Measurements from ENCODE around the gene SPATS2. TPM values are rescaled to one million over a fixed set of nuclear protein-coding genes. Genes with fewer than 3 reads are reported as not detected.

SPATS2 gene
- polyA plus RNA-seq, 1 experiment: 100 TPM

DNA sequence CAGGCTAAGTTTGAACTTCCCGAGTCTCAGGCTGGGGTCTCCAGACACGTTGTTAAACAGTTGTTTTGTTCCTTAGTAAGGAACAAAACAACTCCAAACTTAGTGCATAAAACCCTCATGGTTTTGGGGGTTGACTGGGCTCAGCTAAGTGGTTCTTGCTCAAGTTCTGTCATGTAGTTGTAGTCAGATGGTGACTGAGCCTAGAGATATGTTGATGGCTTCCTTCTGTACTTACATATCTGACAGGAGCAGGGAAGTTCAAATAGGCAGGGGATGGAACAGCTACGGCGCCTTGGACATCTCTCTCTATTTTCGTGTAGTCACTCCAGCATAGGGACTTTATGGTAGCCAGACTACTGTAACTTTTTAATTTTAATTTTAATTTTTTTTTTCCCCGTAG is 45.7 kb downstream of the SPATS2 start:
- ChIA-PET POLR2A (interaction anchor here (0.7 to 1.0 kb wide), 2 partner anchors 46 to 71 kb away, joined by 4 to 5 read pairs; partner anchors contain the start of gene SPATS2), CTCF (no interaction called here)
- H3K27ac ChIP-seq (ENCODE audit: low read depth, low read length): no peak overlapping the region
- TF ChIP-seq, protein P1, sequence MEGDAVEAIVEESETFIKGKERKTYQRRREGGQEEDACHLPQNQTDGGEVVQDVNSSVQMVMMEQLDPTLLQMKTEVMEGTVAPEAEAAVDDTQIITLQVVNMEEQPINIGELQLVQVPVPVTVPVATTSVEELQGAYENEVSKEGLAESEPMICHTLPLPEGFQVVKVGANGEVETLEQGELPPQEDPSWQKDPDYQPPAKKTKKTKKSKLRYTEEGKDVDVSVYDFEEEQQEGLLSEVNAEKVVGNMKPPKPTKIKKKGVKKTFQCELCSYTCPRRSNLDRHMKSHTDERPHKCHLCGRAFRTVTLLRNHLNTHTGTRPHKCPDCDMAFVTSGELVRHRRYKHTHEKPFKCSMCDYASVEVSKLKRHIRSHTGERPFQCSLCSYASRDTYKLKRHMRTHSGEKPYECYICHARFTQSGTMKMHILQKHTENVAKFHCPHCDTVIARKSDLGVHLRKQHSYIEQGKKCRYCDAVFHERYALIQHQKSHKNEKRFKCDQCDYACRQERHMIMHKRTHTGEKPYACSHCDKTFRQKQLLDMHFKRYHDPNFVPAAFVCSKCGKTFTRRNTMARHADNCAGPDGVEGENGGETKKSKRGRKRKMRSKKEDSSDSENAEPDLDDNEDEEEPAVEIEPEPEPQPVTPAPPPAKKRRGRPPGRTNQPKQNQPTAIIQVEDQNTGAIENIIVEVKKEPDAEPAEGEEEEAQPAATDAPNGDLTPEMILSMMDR (IDR thresholded peaks at IDR 0.05; ENCODE audit: low read depth, low read length): no peak
- H3K9me3 ChIP-seq (ENCODE audit: control insufficient read depth, insufficient read depth, low read length): no peaks in the 10 kb centered on the region
- no peak overlapping the region for H3K4me3 ChIP-seq (ENCODE audit: low read depth, low read length)
- DNase-seq (ENCODE audit: low read depth, low spot score): no peak
- H3K27me3 ChIP-seq (ENCODE audit: control insufficient read depth, insufficient read depth, low read length): no peaks in the 10 kb centered on the region

DNA sequence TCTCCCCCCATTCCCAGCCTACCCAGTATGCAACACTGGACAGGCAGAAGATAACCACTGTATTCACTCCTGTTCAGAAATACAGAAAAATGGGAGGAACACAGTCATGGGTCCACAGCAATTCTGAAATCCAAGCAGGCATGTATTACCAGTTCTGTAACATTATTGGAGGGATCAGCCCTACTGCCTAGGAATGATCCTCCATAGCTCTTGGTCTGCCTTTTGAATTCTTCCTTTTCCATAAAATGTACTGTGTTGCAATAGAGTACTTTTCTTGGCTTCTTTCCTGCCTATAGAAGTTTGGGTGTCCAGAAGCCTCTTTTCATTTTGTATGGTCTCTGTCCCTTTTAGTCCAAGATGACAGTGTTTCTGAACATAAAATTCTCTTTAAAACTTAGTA is 46.5 kb downstream of the SPATS2 start:
- no peak for DNase-seq (ENCODE audit: low read depth, low spot score)
- POLR2A ChIA-PET: interaction anchor here (1.0 kb wide), 1 partner anchor 47 kb away, joined by 5 read pairs; the partner anchor contains the start of gene SPATS2
- H3K9me3 ChIP-seq (ENCODE audit: control insufficient read depth, insufficient read depth, low read length): no peaks in the 10 kb centered on the region
- no peak overlapping the region for H3K4me3 ChIP-seq (ENCODE audit: low read depth, low read length)
- TF ChIP-seq, protein P1 (IDR thresholded peaks at IDR 0.05; ENCODE audit: low read depth, low read length): no peak
- H3K27ac ChIP-seq (ENCODE audit: low read depth, low read length): no peak overlapping the region
- CTCF ChIA-PET: no interaction called here
- no peaks in the 10 kb centered on the region for H3K27me3 ChIP-seq (ENCODE audit: control insufficient read depth, insufficient read depth, low read length)

DNA sequence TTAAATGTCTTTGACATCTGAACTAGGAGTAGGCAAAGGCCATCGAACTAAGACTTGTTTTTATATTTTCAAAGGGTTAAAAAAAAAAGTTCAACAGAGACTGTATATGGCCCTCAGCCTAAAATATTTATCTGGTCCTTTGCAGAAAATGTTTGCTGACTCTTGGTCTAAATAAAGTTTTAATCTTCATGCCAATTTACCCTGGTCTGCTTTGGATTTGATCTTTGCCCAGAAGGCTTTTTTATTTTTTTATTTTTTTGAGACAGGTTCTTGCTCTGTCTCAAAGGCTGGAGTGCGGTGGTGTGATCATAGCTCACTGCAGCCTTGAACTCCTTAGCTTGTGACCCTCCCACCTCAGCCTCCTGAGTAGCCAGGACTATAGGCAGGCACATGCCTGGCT is 47.1 kb downstream of the SPATS2 start:
- TF ChIP-seq, protein P1 (IDR thresholded peaks at IDR 0.05; ENCODE audit: low read depth, low read length): no peak
- POLR2A ChIA-PET: no interaction called here
- CTCF ChIA-PET: no interaction called here
- Histone ChIP-seq H3K4me3 (ENCODE audit: low read depth, low read length) (no peak overlapping the region), H3K9me3 (ENCODE audit: control insufficient read depth, insufficient read depth, low read length) (no peaks in the 10 kb centered on the region), H3K27me3 (ENCODE audit: control insufficient read depth, insufficient read depth, low read length) (no peaks in the 10 kb centered on the region), H3K27ac (ENCODE audit: low read depth, low read length) (no peak overlapping the region)
- DNase-seq (ENCODE audit: low read depth, low spot score): no peak

DNA sequence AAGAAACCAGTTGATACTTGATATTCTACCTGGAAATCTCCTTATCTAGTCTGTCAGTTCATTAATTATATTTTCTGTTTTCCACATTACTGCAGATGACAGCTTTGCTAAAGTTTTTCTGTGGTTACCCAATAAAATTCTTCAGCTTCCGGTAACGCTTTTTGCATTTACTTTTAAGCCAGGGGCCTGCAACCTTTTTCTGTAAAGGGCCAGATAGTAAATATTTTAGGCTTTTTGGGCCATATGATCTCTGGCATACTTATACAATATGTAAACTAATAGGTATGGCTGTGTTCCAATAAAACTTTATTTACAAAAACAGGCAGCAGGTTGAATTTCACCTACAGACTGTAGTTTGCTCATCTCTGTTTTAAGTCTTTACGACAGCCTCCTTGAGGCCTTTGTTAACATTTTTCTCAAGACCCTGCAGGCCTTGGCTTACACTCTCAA is 48.3 kb downstream of the SPATS2 start:
- ChIA-PET CTCF (no interaction called here), POLR2A (no interaction called here)
- no peaks in the 10 kb centered on the region for H3K27me3 ChIP-seq (ENCODE audit: control insufficient read depth, insufficient read depth, low read length)
- H3K9me3 ChIP-seq (ENCODE audit: control insufficient read depth, insufficient read depth, low read length): no peaks in the 10 kb centered on the region
- H3K27ac ChIP-seq (ENCODE audit: low read depth, low read length): no peak overlapping the region
- no peak overlapping the region for H3K4me3 ChIP-seq (ENCODE audit: low read depth, low read length)
- DNase-seq (ENCODE audit: low read depth, low spot score): no peak
- TF ChIP-seq, protein P1 (IDR thresholded peaks at IDR 0.05; ENCODE audit: low read depth, low read length): no peak

DNA sequence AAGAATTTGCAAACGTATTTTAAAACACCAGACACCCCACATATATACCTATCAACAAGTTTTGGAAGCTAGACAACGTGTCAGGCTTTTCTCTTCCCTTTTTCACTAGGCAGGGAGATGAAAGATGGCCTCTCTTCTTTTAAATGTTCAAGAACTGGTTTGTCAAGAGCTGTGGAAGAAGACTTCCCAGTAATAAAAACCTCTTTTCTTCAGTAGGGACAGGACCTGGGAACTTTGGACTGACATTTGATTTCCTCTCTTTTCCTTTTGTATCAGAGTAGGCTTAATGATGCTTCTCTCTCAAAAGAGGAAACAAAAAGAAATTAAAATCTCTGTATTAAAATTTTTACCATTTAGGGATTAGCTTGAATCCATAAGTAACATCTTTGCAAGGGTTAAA is 49.6 kb downstream of the SPATS2 start:
- POLR2A ChIA-PET: interaction anchor here (0.8 kb wide), 1 partner anchor 94 kb away, joined by 4 read pairs; the partner anchor contains the start of gene TROAP
- Histone ChIP-seq H3K4me3 (ENCODE audit: low read depth, low read length) (no peak overlapping the region), H3K27ac (ENCODE audit: low read depth, low read length) (no peak overlapping the region), H3K9me3 (ENCODE audit: control insufficient read depth, insufficient read depth, low read length) (no peaks in the 10 kb centered on the region), H3K27me3 (ENCODE audit: control insufficient read depth, insufficient read depth, low read length) (no peaks in the 10 kb centered on the region)
- TF ChIP-seq, protein P1 (IDR thresholded peaks at IDR 0.05; ENCODE audit: low read depth, low read length): no peak
- CTCF ChIA-PET: interaction anchor here (1.1 kb wide), 1 partner anchor 97 kb away, joined by 3 read pairs; no protein-coding TSS in a partner anchor
- DNase-seq (ENCODE audit: low read depth, low spot score): no peak
